ENCODE data around the gene NIN. TPM values are rescaled to one million over a fixed set of nuclear protein-coding genes. Genes with fewer than 3 reads are reported as not detected.

NIN gene
- total RNA-seq, 1 donor from 2014 or later, result 22.8 TPM

- ATAC-seq (ENCODE audit: poor library complexity) (peak; percentile 57), DNase-seq (no peak)
- intact Hi-C loops (cut with DNase I), result no loop called here
Observed at GRCh38 chr14:50804181-50804721, 26.7 kb downstream of the NIN start.

GRCh38 chr14:50801706-50802105, 29.3 kb downstream of the NIN start:
- DNase-seq, result no peak
- intact Hi-C loops (cut with DNase I), result no loop called here
- no peak for ATAC-seq (ENCODE audit: poor library complexity)

- intact Hi-C loops (cut with DNase I), result no loop called here
Observed at GRCh38 chr14:50800032-50800431, 30.9 kb downstream of the NIN start.

GRCh38 chr14:50798048-50798421, 32.9 kb downstream of the NIN start:
- ATAC-seq (ENCODE audit: poor library complexity), result no peak
- intact Hi-C loops (cut with DNase I), result no loop called here
- DNase-seq, result no peak

More at GRCh38 chr14:50800032-50800431, 30.9 kb downstream of the NIN start:
- ATAC-seq (ENCODE audit: poor library complexity) (no peak), DNase-seq (no peak)

- intact Hi-C loops (cut with DNase I), result no loop called here
- no peak for DNase-seq
Observed at GRCh38 chr14:50797250-50798047, 33.5 kb downstream of the NIN start.

GRCh38 chr14:50796390-50796789, 34.6 kb downstream of the NIN start:
- ATAC-seq (ENCODE audit: poor library complexity) (no peak), DNase-seq (no peak)
- intact Hi-C loops (cut with DNase I), result no loop called here

More at GRCh38 chr14:50797250-50798047, 33.5 kb downstream of the NIN start:
- no peak for ATAC-seq (ENCODE audit: poor library complexity)

GRCh38 chr14:50795909-50796308, 35.1 kb downstream of the NIN start:
- intact Hi-C loops (cut with DNase I), result no loop called here
- no peak for DNase-seq
- no peak for ATAC-seq (ENCODE audit: poor library complexity)

- ATAC-seq (ENCODE audit: poor library complexity), result no peak
- intact Hi-C loops (cut with DNase I), result no loop called here
- no peak for DNase-seq
Observed at GRCh38 chr14:50795142-50795541, 35.8 kb downstream of the NIN start.

- DNase-seq, result no peak
- intact Hi-C loops (cut with DNase I), result no loop called here
- no peak for ATAC-seq (ENCODE audit: poor library complexity)
Observed at GRCh38 chr14:50794068-50794645, 36.8 kb downstream of the NIN start.

GRCh38 chr14:50792634-50793068, 38.3 kb downstream of the NIN start:
- DNase-seq (no peak), ATAC-seq (ENCODE audit: poor library complexity) (peak; percentile 87)
- intact Hi-C loops (cut with DNase I), result no loop called here

- ATAC-seq (ENCODE audit: poor library complexity), result peak; percentile 13
- intact Hi-C loops (cut with DNase I), result no loop called here
- no peak for DNase-seq
Observed at GRCh38 chr14:50792051-50792477, 38.9 kb downstream of the NIN start.

GRCh38 chr14:50791201-50791600, 39.8 kb downstream of the NIN start:
- DNase-seq, result no peak
- ATAC-seq (ENCODE audit: poor library complexity), result no peak
- intact Hi-C loops (cut with DNase I), result no loop called here

- intact Hi-C loops (cut with DNase I), result no loop called here
- ATAC-seq (ENCODE audit: poor library complexity), result peak; percentile 30
- no peak for DNase-seq
Observed at GRCh38 chr14:50790589-50790988, 40.4 kb downstream of the NIN start.

- DNase-seq (no peak), ATAC-seq (ENCODE audit: poor library complexity) (no peak)
- intact Hi-C loops (cut with DNase I), result no loop called here
Observed at GRCh38 chr14:50786751-50787464, 44.1 kb downstream of the NIN start.

- intact Hi-C loops (cut with DNase I), result no loop called here
- peak; percentile 49 for ATAC-seq (ENCODE audit: poor library complexity)
- no peak for DNase-seq
Observed at GRCh38 chr14:50785457-50786063, 45.4 kb downstream of the NIN start.

- intact Hi-C loops (cut with DNase I), result no loop called here
- peak; percentile 51 for ATAC-seq (ENCODE audit: poor library complexity)
- DNase-seq, result no peak
Observed at GRCh38 chr14:50784683-50785456, 46.1 kb downstream of the NIN start.

GRCh38 chr14:50783563-50783962, 47.4 kb downstream of the NIN start:
- no peak for DNase-seq
- intact Hi-C loops (cut with DNase I), result no loop called here

GRCh38 chr14:50780393-50780792, 50.6 kb downstream of the NIN start:
- ATAC-seq (ENCODE audit: poor library complexity) (no peak), DNase-seq (no peak)
- intact Hi-C loops (cut with DNase I), result no loop called here

More at GRCh38 chr14:50783563-50783962, 47.4 kb downstream of the NIN start:
- no peak for ATAC-seq (ENCODE audit: poor library complexity)

All from Right ventricle myocardium superior (tissue), 1 donor.